ENCODE data around the gene YPEL1.

YPEL1 gene

DNA sequence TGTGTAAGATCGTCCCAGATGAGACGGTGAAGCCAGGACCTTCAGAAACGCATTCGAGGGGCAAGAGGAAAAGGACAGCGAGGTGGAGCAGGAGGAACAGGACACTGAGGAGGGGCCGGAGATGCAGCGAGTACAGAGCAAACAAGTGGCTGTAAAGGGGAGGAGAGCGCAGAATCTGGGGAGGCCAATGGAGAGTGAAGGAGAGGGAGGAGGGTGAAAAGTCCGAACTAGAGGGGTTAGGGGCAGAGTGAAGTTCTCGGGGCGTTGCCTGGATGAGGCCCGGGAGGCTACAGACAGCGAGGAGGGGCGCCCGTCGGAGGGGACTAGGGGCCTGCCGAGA lies 78.6 kb downstream of the YPEL1 start:
- no peak for DNase-seq (ENCODE audit: low read depth)

DNA sequence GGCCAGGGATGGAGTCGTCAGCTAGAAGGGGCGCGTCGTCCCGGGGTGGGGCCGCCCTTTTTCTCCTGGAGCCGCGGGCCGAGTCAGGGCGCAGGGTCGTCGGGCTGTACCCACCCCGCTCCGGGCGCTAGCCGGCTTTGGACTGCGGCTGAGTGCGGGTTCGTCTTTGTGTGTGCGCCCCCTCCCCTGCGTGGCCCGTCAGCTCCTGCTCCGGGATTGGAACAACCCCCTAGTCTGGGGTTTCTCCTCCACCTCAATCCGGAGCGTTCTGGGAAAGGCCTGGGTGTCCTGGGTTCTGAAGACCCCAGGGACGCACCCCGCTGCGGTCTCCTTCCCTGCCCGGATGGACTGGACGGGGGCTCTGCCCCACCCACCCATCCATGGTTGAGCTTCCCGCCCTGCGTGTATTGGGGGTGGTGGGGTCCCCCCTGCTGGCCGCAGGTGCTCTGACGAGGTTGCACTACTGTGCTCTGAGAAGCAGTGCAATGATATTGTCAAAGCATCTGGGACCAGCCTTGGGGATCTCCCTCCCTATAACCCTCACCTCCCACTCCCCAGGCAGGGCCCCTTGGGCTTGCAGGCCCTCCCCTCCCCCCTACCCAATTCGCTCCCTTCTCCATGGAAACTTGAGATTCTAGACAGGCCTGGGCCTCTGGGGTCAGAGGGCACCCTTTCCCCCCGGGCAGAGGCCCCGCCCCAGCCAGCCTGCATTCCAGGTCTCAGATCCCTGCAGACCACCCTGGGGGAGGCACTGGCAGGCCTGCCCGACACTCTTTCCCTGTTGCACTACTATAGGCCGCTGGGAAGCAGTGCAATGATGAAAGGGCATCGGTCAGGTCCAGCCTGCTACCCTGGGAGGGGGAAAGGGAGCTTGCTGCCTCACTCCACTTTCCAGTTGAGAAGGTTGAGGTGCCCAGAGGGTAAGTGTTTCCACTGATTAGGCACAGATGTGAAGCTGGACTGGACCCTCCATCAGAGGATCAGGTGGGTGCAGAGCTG lies 82.7 kb downstream of the YPEL1 start:
- no peak for DNase-seq (ENCODE audit: low read depth)

DNA sequence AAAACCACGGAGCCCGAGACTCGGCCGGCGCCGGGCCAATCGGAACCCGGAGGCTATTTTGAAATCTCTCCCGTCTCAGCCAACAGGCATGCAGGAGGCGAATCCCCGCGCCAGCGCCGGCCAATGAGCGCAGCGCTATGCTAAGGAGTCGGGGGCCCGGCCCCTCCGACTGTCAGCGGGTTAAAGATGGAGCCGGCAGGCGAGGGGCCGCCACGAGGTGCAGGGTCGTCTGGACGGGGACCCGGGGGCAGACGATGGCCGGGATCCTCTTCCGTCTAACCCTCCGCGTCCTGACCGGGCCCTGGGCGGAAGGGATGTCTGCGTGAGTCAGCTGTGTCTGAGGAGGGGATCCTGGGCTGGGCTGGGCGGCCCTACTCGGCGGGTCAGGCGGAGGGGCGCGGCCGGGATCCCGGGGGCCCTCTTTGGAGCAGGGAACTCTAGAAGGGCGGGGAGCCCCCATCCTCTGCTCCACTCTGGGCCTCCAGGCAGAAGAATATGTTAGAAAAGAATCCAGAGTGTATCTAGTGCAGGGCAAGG lies 83.5 kb downstream of the YPEL1 start:
- peak; percentile 62 for DNase-seq (ENCODE audit: low read depth)

DNA sequence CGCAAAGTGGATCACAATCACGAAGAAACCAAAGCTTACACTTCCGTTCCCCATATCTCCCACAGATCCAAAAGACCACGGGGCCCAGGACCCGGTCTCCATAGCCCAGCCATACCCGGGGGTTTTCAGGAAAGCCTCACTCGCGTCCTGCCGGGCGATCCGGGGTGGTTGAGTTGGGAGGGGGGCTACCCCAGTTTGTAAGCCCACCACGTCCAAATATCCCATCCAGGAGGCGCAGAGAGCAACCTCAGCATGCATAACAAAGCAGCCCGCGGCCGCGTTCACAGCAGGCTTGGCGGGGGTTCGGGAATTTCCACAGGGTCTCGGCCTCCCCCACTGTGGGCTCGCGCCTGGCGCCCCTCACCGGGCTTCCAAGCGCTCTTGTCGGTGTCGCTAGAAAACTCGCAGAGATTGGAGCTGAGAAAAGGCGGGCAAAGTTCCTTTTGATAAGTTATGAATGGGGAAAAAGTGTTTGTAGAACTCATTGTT lies 84.0 kb downstream of the YPEL1 start:
- no peak for DNase-seq (ENCODE audit: low read depth)

DNA sequence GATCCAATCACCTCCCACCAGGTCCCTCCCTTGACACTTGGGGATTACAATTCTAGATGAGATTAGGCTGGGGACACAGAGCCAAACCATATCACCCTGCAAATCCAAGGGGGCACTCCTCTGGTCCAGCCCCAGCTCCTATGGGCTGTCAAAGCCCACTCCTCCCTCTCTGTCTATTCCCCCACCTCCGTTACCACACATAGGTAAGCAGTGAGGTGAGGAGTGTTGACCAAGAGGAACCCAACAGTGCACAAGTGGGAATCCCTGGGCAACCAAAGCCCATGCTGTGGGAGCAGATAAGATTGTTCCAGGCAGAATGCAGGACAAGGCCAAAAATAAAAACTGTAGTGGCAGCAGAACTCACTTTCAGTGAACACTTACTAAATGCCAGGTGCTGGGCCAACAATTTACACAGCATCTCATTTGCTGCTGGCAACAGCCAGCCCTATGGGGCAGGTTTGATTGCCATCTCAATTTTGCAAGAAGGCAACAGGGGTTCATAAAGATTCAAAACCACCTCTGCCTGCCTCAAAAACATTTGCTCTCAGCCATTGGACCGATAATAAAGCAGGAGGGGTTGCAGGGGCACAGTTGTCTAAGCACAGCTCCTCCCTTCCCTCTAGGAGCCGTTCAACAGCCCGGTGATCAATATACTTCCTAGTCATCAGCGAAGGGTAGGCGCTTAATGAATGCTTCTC lies 84.6 kb downstream of the YPEL1 start:
- no peak for DNase-seq (ENCODE audit: low read depth)

DNA sequence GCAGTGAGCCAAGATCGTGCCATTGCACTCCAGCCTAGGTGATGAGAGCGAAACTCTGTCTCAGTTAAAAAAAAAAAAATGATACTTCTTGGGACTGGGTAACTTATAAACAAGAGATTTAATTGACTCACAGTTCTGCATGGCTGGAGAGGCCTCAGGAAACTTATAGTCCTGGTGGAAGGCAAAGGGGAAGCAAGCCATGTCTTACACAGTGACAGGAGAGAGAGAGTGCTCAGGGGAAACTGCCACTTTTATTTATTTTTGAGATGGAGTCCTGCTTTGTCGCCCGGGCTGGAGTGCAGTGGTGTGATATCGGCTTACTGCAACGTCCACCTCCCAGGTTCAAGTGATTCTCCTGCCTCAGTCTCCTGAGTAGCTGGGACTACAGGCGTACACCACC lies 85.3 kb downstream of the YPEL1 start:
- no peak for DNase-seq (ENCODE audit: low read depth)
